Liver (tissue), 3 donors: ENCODE results near the gene GLB1L3.

ENCODE experiments used
- ATF3 ChIP-seq: IDR thresholded peaks from 2 replicates; pipeline ENCODE4 v1.6.1; 2016; ENCODE audit warnings: antibody characterized with exemption
- CTCF ChIP-seq: fragments of 150-350 bp; IDR thresholded peaks from 2 replicates; pipeline ENCODE4 v1.5.1; 2017; ENCODE audit warnings: improper control_type of control experiment, low read depth, low read length; ENCODE audit not compliant: missing input control
- EGR1 ChIP-seq, 2 donors: IDR thresholded peaks; 2 replicates each; pipeline ENCODE4 v1.6.1; 2016 to 2018; ENCODE audit warnings: antibody characterized with exemption in 2 of 2, low read depth in 2 of 2
- FOXA1 ChIP-seq: IDR thresholded peaks from 2 replicates; pipeline ENCODE4 v1.6.1; 2016; ENCODE audit warnings: antibody characterized with exemption
- REST ChIP-seq: IDR thresholded peaks from 2 replicates; pipeline ENCODE4 v1.6.1; 2016; ENCODE audit warnings: antibody characterized with exemption, mild to moderate bottlenecking
- TF ChIP-seq, protein P1 (sequence below): IDR thresholded peaks from 2 replicates; pipeline ENCODE4 v1.6.1; 2016; ENCODE audit warnings: antibody characterized with exemption
- donor health status: healthy.
- donor health status: healthy.

GRCh38 chr11:134273317-134273712, 2.9 kb upstream of the GLB1L3 start:
- TF ChIP-seq EGR1 (IDR thresholded peaks at IDR 0.05; ENCODE audit: low read depth in 2 of 2) (no peak), CTCF (no peak), ATF3 (no peak), REST (no peak), FOXA1 (no peak)
- TF ChIP-seq, protein P1, sequence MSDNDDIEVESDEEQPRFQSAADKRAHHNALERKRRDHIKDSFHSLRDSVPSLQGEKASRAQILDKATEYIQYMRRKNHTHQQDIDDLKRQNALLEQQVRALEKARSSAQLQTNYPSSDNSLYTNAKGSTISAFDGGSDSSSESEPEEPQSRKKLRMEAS = no peak
